H1 (cell line): ENCODE results near the gene HMGA1. TPM values are rescaled to one million over a fixed set of nuclear protein-coding genes. Genes with fewer than 3 reads are reported as not detected.

Source experiments
- CTCF ChIA-PET: fragments of 300-600 bp; sonication (Branson Sonifier 250); formaldehyde crosslinking; loops from one replicate; lab custom pipeline; 2021; ENCODE audit not compliant: partially characterized antibody; lab: Charles Lee
- POLR2A ChIA-PET: fragments of 300-600 bp; sonication (Branson Sonifier 250); formaldehyde crosslinking; loops from one replicate; lab custom pipeline; 2021; ENCODE audit warnings: inconsistent platforms; ENCODE audit not compliant: partially characterized antibody; lab: Charles Lee
- DNase-seq, 2 experiments: peaks; one replicate each; pipeline versions ENCODE4 v3.0.0 to v3.0.0-alpha.2; 2010 to 2022; ENCODE audit warnings: low spot score in 2 of 2, low read depth in 1 of 2, mixed read lengths in 1 of 2
- FAIRE-seq: peaks from 2 replicates; lab custom pipeline; 2011; peaks lifted over from hg19 to GRCh38; lab: Jason Lieb, UNC
- H2AFZ ChIP-seq: 2 replicates; pipeline ENCODE4 v1.8.1; 2012; ENCODE audit warnings: low read length, inconsistent platforms
- H2AK5ac ChIP-seq: 2 replicates; pipeline ENCODE4 v1.6.1; 2013; ENCODE audit warnings: low read depth, low read length
- H2BK120ac ChIP-seq: replicated peaks from 2 replicates; pipeline ENCODE3; 2013; ENCODE audit warnings: low read depth, low read length, inconsistent platforms
- H2BK12ac ChIP-seq: 2 replicates; pipeline ENCODE4 v1.6.1; 2013; ENCODE audit warnings: low read depth, low read length
- H2BK15ac ChIP-seq: 2 replicates; pipeline ENCODE4 v1.6.1; 2013; ENCODE audit warnings: low read length
- H2BK20ac ChIP-seq: 2 replicates; pipeline ENCODE4 v1.6.1; 2013; ENCODE audit warnings: low read length
- H2BK5ac ChIP-seq: 2 replicates; pipeline ENCODE4 v1.6.1; 2013; ENCODE audit warnings: low read depth, low read length
- H3K14ac ChIP-seq: 2 replicates; pipeline ENCODE4 v1.6.1; 2013; ENCODE audit warnings: inconsistent platforms; ENCODE audit not compliant: insufficient read length
- H3K18ac ChIP-seq: 2 replicates; pipeline ENCODE4 v1.6.1; 2013; ENCODE audit warnings: low read length; ENCODE audit errors: extremely low read depth
- H3K23ac ChIP-seq: 2 replicates; pipeline ENCODE4 v1.6.1; 2013; ENCODE audit warnings: inconsistent platforms; ENCODE audit not compliant: insufficient read length
- H3K23me2 ChIP-seq: 2 replicates; pipeline ENCODE4 v1.6.1; 2013; ENCODE audit warnings: low read depth, low read length
- H3K27ac ChIP-seq: 2 replicates; pipeline ENCODE4 v1.6.1; 2011; ENCODE audit warnings: low read depth, low read length, inconsistent platforms
- H3K27me3 ChIP-seq, 4 experiments: replicated peaks in 1 of 4; 1 replicate in 1 of 4; 2 replicates in 3 of 4; pipeline versions ENCODE4 v1.6.1 to v1.8.1; 2011 to 2013; ENCODE audit warnings: low read length in 3 of 4, mild to moderate bottlenecking in 3 of 4, inconsistent platforms in 2 of 4, mixed read lengths in 2 of 4, moderate library complexity in 1 of 4; ENCODE audit not compliant: control insufficient read depth in 3 of 4, insufficient read depth in 3 of 4; ENCODE audit errors: extremely low read depth in 1 of 4
- H3K36me3 ChIP-seq, 4 experiments: 2 replicates each; pipeline versions ENCODE4 v1.6.1 to v1.8.1; 2011 to 2013; ENCODE audit warnings: mild to moderate bottlenecking in 4 of 4, low read length in 3 of 4, moderate library complexity in 2 of 4, control low read depth in 1 of 4, inconsistent platforms in 1 of 4; ENCODE audit not compliant: insufficient read depth in 4 of 4, control insufficient read depth in 2 of 4
- H3K4ac ChIP-seq: replicated peaks from 2 replicates; pipeline ENCODE3; 2013; ENCODE audit warnings: low read length, low read depth, mixed read lengths, inconsistent platforms; ENCODE audit not compliant: insufficient read length
- H3K4me1 ChIP-seq, 4 experiments: replicated peaks in 1 of 4; 1 replicate in 1 of 4; 2 replicates in 3 of 4; pipeline versions ENCODE4 v1.6.1 to v1.8.1; 2011 to 2013; ENCODE audit warnings: low read length in 3 of 4, inconsistent platforms in 2 of 4, mixed read lengths in 1 of 4; ENCODE audit not compliant: insufficient read depth in 4 of 4, control insufficient read depth in 3 of 4
- H3K4me2 ChIP-seq, 2 experiments: 2 replicates each; pipeline versions ENCODE4 v1.6.1 to v1.8.1; 2011 to 2013; ENCODE audit warnings: low read depth in 2 of 2, low read length in 2 of 2, control low read depth in 1 of 2, inconsistent platforms in 1 of 2, mild to moderate bottlenecking in 1 of 2; ENCODE audit not compliant: insufficient read depth in 1 of 2
- H3K4me3 ChIP-seq, 4 experiments: fragments of 200-600, 300-600 bp in 1 of 4; sonication (generic), shearing (Covaris generic), sonication (Bioruptor Twin) in 1 of 4; 2 replicates each; pipeline versions ENCODE4 v1.5.1 to v1.8.1; 2011 to 2016; ENCODE audit warnings: low read length in 4 of 4, low read depth in 3 of 4, control low read depth in 2 of 4, inconsistent platforms in 2 of 4, mild to moderate bottlenecking in 2 of 4, mixed read lengths in 1 of 4, moderate library complexity in 1 of 4; ENCODE audit not compliant: insufficient read depth in 2 of 4; ENCODE audit errors: extremely low read depth in 1 of 4
- H3K56ac ChIP-seq: replicated peaks from 2 replicates; pipeline ENCODE3; 2013; ENCODE audit warnings: low read depth, mild to moderate bottlenecking, mixed read lengths, low read length, inconsistent platforms; ENCODE audit not compliant: insufficient read length
- H3K79me1 ChIP-seq: 2 replicates; pipeline ENCODE4 v1.6.1; 2013; ENCODE audit warnings: low read depth, low read length, control low read depth
- H3K79me2 ChIP-seq, 2 experiments: 2 replicates each; pipeline versions ENCODE4 v1.6.1 to v1.8.1; 2012 to 2013; ENCODE audit warnings: low read length in 2 of 2, mild to moderate bottlenecking in 2 of 2, inconsistent platforms in 1 of 2; ENCODE audit not compliant: insufficient read depth in 2 of 2, control insufficient read depth in 1 of 2
- H3K9ac ChIP-seq, 4 experiments: replicated peaks in 1 of 4; 1 replicate in 1 of 4; 2 replicates in 3 of 4; pipeline versions ENCODE4 v1.6.1 to v1.8.1; 2011 to 2013; ENCODE audit warnings: low read depth in 3 of 4, low read length in 3 of 4, control low read depth in 2 of 4, mild to moderate bottlenecking in 2 of 4, moderate library complexity in 2 of 4, inconsistent platforms in 1 of 4; ENCODE audit errors: extremely low read depth in 1 of 4
- H3K9me3 ChIP-seq, 2 experiments: 2 replicates each; pipeline versions ENCODE4 v1.6.1 to v1.8.1; 2012 to 2013; ENCODE audit warnings: mild to moderate bottlenecking in 2 of 2, moderate library complexity in 2 of 2, control low read depth in 1 of 2, inconsistent platforms in 1 of 2, low read depth in 1 of 2, low read length in 1 of 2, mixed read lengths in 1 of 2; ENCODE audit not compliant: insufficient read depth in 2 of 2
- H4K20me1 ChIP-seq, 2 experiments: replicated peaks in 1 of 2; 2 replicates each; pipeline versions ENCODE3 to v1.8.1; 2011 to 2013; ENCODE audit warnings: inconsistent platforms in 2 of 2, low read length in 2 of 2, mild to moderate bottlenecking in 1 of 2; ENCODE audit not compliant: insufficient read depth in 2 of 2, control insufficient read depth in 1 of 2
- H4K5ac ChIP-seq: 2 replicates; pipeline ENCODE4 v1.6.1; 2013; ENCODE audit warnings: low read length, low read depth, mixed read lengths, inconsistent platforms; ENCODE audit not compliant: insufficient read length
- H4K8ac ChIP-seq: 2 replicates; pipeline ENCODE4 v1.8.0; 2013; ENCODE audit warnings: mild to moderate bottlenecking, moderate library complexity, low read length, inconsistent platforms; ENCODE audit not compliant: insufficient read depth; ENCODE audit errors: extremely low read depth
- H4K91ac ChIP-seq: replicated peaks from 2 replicates; pipeline ENCODE3; 2013; ENCODE audit warnings: low read length, mixed read lengths, inconsistent platforms; ENCODE audit not compliant: insufficient read length
- GABPA ChIP-seq: IDR thresholded peaks from 2 replicates; pipeline ENCODE4 v1.6.1; 2011; ENCODE audit warnings: mild to moderate bottlenecking, low read length, moderate library complexity, borderline replicate concordance; ENCODE audit not compliant: insufficient read depth
- NRF1 ChIP-seq: IDR thresholded peaks from 2 replicates; pipeline ENCODE4 v1.6.1; 2011; ENCODE audit warnings: mild to moderate bottlenecking, low read depth, low read length, improper control_type of control experiment
- RAD21 ChIP-seq, 2 experiments: IDR thresholded peaks in 1 of 2; conservative IDR thresholded peaks in 1 of 2; 2 replicates each; pipeline ENCODE4 v1.6.1; 2011; ENCODE audit warnings: low read depth in 2 of 2, low read length in 2 of 2, improper control_type of control experiment in 1 of 2, inconsistent platforms in 1 of 2, mild to moderate bottlenecking in 1 of 2, moderate library complexity in 1 of 2
- RNF2 ChIP-seq: fragments of 200-900, 300-1000 bp; sonication (generic); IDR thresholded peaks from 2 replicates; pipeline ENCODE4 v1.7.1; 2016; ENCODE audit warnings: borderline replicate concordance, low read depth, mild to moderate bottlenecking, antibody characterized with exemption, low read length; ENCODE audit not compliant: poor library complexity, severe bottlenecking; ENCODE audit errors: missing control alignments
- SIN3A ChIP-seq, 2 experiments: IDR thresholded peaks in 1 of 2; conservative IDR thresholded peaks in 1 of 2; 2 replicates each; pipeline ENCODE4 v1.6.1; 2011 to 2012; ENCODE audit warnings: low read length in 2 of 2, improper control_type of control experiment in 1 of 2, low read depth in 1 of 2, mild to moderate bottlenecking in 1 of 2
- SP1 ChIP-seq: IDR thresholded peaks from 2 replicates; pipeline ENCODE4 v1.6.1; 2011; ENCODE audit warnings: low read depth, low read length
- SUZ12 ChIP-seq: fragments of 200-600 bp; sonication (generic); IDR thresholded peaks from 2 replicates; pipeline ENCODE4 v1.6.1; 2012; ENCODE audit warnings: mild to moderate bottlenecking, inconsistent platforms, low read length, moderate library complexity, mixed read lengths
- TEAD4 ChIP-seq: IDR thresholded peaks from 2 replicates; pipeline ENCODE4 v1.6.1; 2012; ENCODE audit warnings: low read depth, low read length, inconsistent platforms, mixed read lengths
- WGBS, 2 experiments: shearing (Covaris generic) in 1 of 2; methylation state at CpG; one replicate each; pipeline versions ENCODE4 v1.1.6 to v1.1.7; 2013 to 2015; ENCODE audit warnings: low lambda C conversion rate in 2 of 2, mixed read lengths in 2 of 2, inconsistent platforms in 1 of 2, low coverage in 1 of 2, missing lambda C conversion rate in 1 of 2; ENCODE audit not compliant: insufficient replicate concordance in 2 of 2, insufficient coverage in 1 of 2, insufficient read length in 1 of 2; ENCODE audit errors: extremely low coverage in 1 of 2, missing lambda C conversion rate in 1 of 2; 5-methylcytosine and 5-hydroxymethylcytosine counted together
- polyA plus RNA-seq, 7 experiments: library from polyadenylated mRNA; depleted of rRNA in 3 of 7; stranded (reverse) in 5 of 7; unstranded in 2 of 7; fragments of >200 nt in 5 of 7; fragments of 200-250 nt in 2 of 7; gene quantifications; 1 replicate in 5 of 7; 2 replicates in 1 of 7; 4 replicates in 1 of 7; pipeline versions ENCODE4 v1.2.1 to v1.2.3, GENCODE V29; 2011 to 2013; ENCODE audit warnings: missing spikeins in 2 of 7, mixed read lengths in 2 of 7
- total RNA-seq: library from RNA; stranded (reverse); fragmentation: NEBNext Ultra II Directional; extraction: Animal tissue kit (Norgen Biotek cat#: 25700); gene quantifications from 2 replicates; pipeline ENCODE4 v1.2.1, GENCODE V29; 2021

HMGA1 gene
- total and polyA plus RNA-seq, 2 of the 8 experiments (the other 6 are each of a cell fraction or from before 2014, with no cell fraction given) = 1,557 to 2,636 TPM

DNA sequence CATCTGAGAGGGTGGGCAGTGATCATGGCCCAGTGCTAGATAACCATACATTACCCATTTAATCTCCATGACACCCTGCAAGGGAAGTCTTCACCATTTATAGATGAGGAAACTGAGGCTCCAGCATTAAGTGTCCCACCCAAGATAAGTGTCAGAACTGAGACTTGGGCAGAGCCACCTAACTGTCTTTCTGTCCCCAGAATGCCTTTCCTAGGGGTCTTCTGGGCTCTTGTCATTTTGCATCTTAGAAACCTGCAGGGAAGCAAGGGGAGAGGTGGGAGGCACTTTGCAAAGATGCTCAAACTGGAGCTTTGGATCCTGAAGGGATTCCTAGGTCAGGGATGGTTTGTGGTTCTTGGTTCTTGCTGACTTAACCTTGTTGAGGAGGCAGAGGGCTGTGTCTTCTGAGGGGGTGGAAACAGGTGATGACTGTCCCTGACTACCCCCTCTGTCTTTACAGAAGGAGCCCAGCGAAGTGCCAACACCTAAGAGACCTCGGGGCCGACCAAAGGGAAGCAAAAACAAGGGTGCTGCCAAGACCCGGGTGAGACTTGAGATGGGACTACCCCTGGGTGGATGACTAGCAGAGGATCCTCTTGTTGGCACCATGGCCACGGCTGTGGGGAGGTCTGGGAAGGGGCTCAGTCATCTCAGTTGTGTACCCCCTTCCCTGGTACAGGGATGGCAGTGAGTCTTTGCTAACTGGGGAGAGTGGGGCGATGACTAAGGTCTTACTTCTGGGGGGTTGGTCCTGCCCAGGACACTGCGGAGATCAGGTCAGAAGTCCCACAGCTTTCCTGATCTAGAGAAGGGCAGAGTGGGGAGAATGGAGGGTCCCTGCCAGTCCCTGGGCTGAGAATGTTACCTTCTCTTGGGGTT lies 5.8 kb downstream of the HMGA1 start:
- POLR2A ChIA-PET = interaction anchor here (0.6 to 11.0 kb wide), 17 partner anchors 12 to 214 kb away, joined by 3 to 212 read pairs (median 4); partner anchors contain the start of gene RPS10
- no peak overlapping the region for H3K9ac ChIP-seq
- H3K4me2 ChIP-seq = no peak overlapping the region; a peak in 1 of 4 replicates

More for the DNA sequence above, 5.8 kb downstream of the HMGA1 start:
- H3K14ac ChIP-seq = no peak overlapping the region
- H3K23ac ChIP-seq = no peak overlapping the region
- H4K5ac ChIP-seq = no peak overlapping the region
- peak overlapping the region; percentile 1; the same call in 1 of the 2 replicates for H2BK5ac ChIP-seq
- TF ChIP-seq NRF1 (no peak), RNF2 (no peak), RAD21 (IDR thresholded peaks at IDR 0.05 in 1 of 2, conservative IDR thresholded peaks at IDR 0.05 in 1 of 2; ENCODE audit: low read depth in 2 of 2, low read length in 2 of 2) (no peak), SUZ12 (no peak), SIN3A (conservative IDR thresholded peaks at IDR 0.05 in 1 of 2, IDR thresholded peaks at IDR 0.05 in 1 of 2; ENCODE audit: low read depth in 1 of 2, low read length in 2 of 2) (no peak), SP1 (no peak), TEAD4 (no peak), GABPA (no peak)
- no peak overlapping the region for H2AFZ ChIP-seq
- H3K27me3 ChIP-seq = no peaks in the 10 kb centered on the region
- no peak overlapping the region for H3K18ac ChIP-seq
- no peak overlapping the region for H2AK5ac ChIP-seq
- no peak overlapping the region for H2BK120ac ChIP-seq
- H3K56ac ChIP-seq = no peak overlapping the region
- no peak overlapping the region for H2BK20ac ChIP-seq
- H3K23me2 ChIP-seq = peaks cover 3% of the 10 kb centered on the region; the same call in 1 of the 2 replicates
- H3K79me1 ChIP-seq = peaks cover 12% of the 10 kb centered on the region
- no peak overlapping the region; the same call in 1 of the 2 replicates for H3K27ac ChIP-seq
- CTCF ChIA-PET = interaction anchor here (2.2 kb wide), 1 partner anchor 46 kb away, joined by 9 read pairs; no protein-coding TSS in a partner anchor
- H3K36me3 ChIP-seq = peaks cover 39 to 67% (median 53%) of the 10 kb centered on the region in 4 experiments
- peaks cover 38 to 48% of the 10 kb centered on the region in 2 experiments for H3K79me2 ChIP-seq
- H4K8ac ChIP-seq = no peak overlapping the region
- no peak overlapping the region for H3K4ac ChIP-seq
- H4K20me1 ChIP-seq = peaks cover 61 to 66% of the 10 kb centered on the region in 2 experiments
- FAIRE-seq (no peak), DNase-seq (no peak)
- no peak overlapping the region for H2BK12ac ChIP-seq
- WGBS, 2 experiments = 92% methylated on average over 7 of the region's 7 CpGs; no CpG with 5 or more reads in 1 of the 2 experiments
- no peak overlapping the region for H2BK15ac ChIP-seq
- H3K4me1 ChIP-seq = peaks cover 10 to 42% (median 23%) of the 10 kb centered on the region in 4 experiments
- H3K4me3 ChIP-seq = no peak overlapping the region
- H4K91ac ChIP-seq = no peak overlapping the region
- H3K9me3 ChIP-seq = no peaks in the 10 kb centered on the region
